Measurements from ENCODE around the gene ABLIM2. TPM values are rescaled to one million over a fixed set of nuclear protein-coding genes. Genes with fewer than 3 reads are reported as not detected.
A peak's percentile ranks its signal among the peaks of the same experiment; 100 is the strongest.

ABLIM2 gene
- total and polyA plus RNA-seq, 2 experiments from 2014 or later, result 1.5 to 4.3 TPM

DNA sequence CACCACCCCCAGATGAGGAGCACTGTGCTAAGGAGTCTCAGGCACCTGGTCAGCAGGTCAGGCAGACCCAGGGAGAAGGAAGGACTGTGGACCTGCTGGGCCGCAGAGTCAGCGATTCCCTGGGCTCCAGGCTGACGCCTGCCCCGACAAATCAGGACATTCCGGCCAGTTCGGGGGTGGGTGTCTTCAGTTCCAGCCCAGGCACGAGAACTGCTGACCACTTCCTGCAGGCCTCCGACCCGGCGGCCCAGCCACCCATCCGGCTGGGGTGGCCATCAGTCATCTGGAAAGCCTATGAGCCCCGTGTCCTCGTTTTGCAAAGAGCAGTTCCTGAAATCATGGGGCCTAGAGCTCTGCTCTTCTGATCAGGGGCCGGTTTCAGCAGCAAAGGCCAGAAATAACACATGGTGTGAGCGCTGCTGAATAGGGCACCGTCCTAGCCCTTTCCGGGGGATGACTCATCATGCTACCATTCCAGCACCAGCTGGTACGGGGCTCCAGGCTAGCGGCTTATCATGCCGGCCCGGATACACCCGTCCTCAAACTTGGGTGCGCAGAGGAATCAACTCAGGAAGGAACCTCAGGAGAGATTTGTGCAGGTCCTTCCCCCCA, 32.6 kb upstream of the ABLIM2 start:
- Mint-ChIP-seq H3K9me3 (no peaks in the 10 kb centered on the region), H3K4me1 (peaks cover 10% of the 10 kb centered on the region; the same call in 2 of the 3 replicates), H3K4me3 (no peak overlapping the region), H3K27me3 (ENCODE audit: insufficient read depth, low read depth, poor library complexity) (peaks cover 6% of the 10 kb centered on the region), H3K36me3 (ENCODE audit: low read depth) (no peaks in the 10 kb centered on the region), H3K27ac (no peak overlapping the region; the same call in 1 of the 2 replicates)
- Histone ChIP-seq H3K4me1 (ENCODE audit: insufficient read depth) (no peaks in the 10 kb centered on the region), H3K27ac (ENCODE audit: low read depth) (no peak overlapping the region), H3K9me2 (ENCODE audit: insufficient read depth) (no peaks in the 10 kb centered on the region), H3K4me3 (no peak overlapping the region), H3K79me2 (replicated peaks; ENCODE audit: insufficient read depth) (no peaks in the 10 kb centered on the region), H3K4me2 (no peak overlapping the region), H3F3A (replicated peaks; ENCODE audit: low read depth) (no peaks in the 10 kb centered on the region), H2AFZ (0 out of 2 replicates have a peak overlapping the region, but pooled peaks have one; percentile 10), H4K20me1 (replicated peaks; ENCODE audit: insufficient read depth) (no peaks in the 10 kb centered on the region), H3K36me3 (ENCODE audit: insufficient read depth) (no peaks in the 10 kb centered on the region), H3K27me3 (ENCODE audit: insufficient read depth) (no peaks in the 10 kb centered on the region)
- ATAC-seq (no peak), DNase-seq (ENCODE audit: low spot score) (no peak)
- TF ChIP-seq POLR2AphosphoS5 (IDR thresholded peaks at IDR 0.05; ENCODE audit: low read depth) (no peak), EZH2 (IDR thresholded peaks at IDR 0.05; ENCODE audit: low read depth, unreplicated experiment) (no peak), ZNF331 (CRISPR knock-in tag; IDR thresholded peaks at IDR 0.05; ENCODE audit: low read depth) (no peak), CREB1 (CRISPR knock-in tag; IDR thresholded peaks at IDR 0.05; ENCODE audit: low read depth) (no peak), NANOG (IDR thresholded peaks at IDR 0.05; ENCODE audit: borderline replicate concordance) (no peak), STAT1 (IDR thresholded peaks at IDR 0.05; ENCODE audit: unreplicated experiment) (no peak), ZNF114 (CRISPR knock-in tag; IDR thresholded peaks at IDR 0.05) (no peak), JUNB (IDR thresholded peaks at IDR 0.05; ENCODE audit: unreplicated experiment) (no peak), EZH2phosphoT487 (IDR thresholded peaks at IDR 0.05; ENCODE audit: unreplicated experiment) (no peak)
- TF ChIP-seq, protein P1, sequence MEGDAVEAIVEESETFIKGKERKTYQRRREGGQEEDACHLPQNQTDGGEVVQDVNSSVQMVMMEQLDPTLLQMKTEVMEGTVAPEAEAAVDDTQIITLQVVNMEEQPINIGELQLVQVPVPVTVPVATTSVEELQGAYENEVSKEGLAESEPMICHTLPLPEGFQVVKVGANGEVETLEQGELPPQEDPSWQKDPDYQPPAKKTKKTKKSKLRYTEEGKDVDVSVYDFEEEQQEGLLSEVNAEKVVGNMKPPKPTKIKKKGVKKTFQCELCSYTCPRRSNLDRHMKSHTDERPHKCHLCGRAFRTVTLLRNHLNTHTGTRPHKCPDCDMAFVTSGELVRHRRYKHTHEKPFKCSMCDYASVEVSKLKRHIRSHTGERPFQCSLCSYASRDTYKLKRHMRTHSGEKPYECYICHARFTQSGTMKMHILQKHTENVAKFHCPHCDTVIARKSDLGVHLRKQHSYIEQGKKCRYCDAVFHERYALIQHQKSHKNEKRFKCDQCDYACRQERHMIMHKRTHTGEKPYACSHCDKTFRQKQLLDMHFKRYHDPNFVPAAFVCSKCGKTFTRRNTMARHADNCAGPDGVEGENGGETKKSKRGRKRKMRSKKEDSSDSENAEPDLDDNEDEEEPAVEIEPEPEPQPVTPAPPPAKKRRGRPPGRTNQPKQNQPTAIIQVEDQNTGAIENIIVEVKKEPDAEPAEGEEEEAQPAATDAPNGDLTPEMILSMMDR (conservative IDR thresholded peaks at IDR 0.05; ENCODE audit: low read depth in 2 of 2), result no peak
- TF ChIP-seq, protein P2, sequence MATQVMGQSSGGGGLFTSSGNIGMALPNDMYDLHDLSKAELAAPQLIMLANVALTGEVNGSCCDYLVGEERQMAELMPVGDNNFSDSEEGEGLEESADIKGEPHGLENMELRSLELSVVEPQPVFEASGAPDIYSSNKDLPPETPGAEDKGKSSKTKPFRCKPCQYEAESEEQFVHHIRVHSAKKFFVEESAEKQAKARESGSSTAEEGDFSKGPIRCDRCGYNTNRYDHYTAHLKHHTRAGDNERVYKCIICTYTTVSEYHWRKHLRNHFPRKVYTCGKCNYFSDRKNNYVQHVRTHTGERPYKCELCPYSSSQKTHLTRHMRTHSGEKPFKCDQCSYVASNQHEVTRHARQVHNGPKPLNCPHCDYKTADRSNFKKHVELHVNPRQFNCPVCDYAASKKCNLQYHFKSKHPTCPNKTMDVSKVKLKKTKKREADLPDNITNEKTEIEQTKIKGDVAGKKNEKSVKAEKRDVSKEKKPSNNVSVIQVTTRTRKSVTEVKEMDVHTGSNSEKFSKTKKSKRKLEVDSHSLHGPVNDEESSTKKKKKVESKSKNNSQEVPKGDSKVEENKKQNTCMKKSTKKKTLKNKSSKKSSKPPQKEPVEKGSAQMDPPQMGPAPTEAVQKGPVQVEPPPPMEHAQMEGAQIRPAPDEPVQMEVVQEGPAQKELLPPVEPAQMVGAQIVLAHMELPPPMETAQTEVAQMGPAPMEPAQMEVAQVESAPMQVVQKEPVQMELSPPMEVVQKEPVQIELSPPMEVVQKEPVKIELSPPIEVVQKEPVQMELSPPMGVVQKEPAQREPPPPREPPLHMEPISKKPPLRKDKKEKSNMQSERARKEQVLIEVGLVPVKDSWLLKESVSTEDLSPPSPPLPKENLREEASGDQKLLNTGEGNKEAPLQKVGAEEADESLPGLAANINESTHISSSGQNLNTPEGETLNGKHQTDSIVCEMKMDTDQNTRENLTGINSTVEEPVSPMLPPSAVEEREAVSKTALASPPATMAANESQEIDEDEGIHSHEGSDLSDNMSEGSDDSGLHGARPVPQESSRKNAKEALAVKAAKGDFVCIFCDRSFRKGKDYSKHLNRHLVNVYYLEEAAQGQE (IDR thresholded peaks at IDR 0.05; ENCODE audit: unreplicated experiment), result no peak
- TF ChIP-seq, protein P3, sequence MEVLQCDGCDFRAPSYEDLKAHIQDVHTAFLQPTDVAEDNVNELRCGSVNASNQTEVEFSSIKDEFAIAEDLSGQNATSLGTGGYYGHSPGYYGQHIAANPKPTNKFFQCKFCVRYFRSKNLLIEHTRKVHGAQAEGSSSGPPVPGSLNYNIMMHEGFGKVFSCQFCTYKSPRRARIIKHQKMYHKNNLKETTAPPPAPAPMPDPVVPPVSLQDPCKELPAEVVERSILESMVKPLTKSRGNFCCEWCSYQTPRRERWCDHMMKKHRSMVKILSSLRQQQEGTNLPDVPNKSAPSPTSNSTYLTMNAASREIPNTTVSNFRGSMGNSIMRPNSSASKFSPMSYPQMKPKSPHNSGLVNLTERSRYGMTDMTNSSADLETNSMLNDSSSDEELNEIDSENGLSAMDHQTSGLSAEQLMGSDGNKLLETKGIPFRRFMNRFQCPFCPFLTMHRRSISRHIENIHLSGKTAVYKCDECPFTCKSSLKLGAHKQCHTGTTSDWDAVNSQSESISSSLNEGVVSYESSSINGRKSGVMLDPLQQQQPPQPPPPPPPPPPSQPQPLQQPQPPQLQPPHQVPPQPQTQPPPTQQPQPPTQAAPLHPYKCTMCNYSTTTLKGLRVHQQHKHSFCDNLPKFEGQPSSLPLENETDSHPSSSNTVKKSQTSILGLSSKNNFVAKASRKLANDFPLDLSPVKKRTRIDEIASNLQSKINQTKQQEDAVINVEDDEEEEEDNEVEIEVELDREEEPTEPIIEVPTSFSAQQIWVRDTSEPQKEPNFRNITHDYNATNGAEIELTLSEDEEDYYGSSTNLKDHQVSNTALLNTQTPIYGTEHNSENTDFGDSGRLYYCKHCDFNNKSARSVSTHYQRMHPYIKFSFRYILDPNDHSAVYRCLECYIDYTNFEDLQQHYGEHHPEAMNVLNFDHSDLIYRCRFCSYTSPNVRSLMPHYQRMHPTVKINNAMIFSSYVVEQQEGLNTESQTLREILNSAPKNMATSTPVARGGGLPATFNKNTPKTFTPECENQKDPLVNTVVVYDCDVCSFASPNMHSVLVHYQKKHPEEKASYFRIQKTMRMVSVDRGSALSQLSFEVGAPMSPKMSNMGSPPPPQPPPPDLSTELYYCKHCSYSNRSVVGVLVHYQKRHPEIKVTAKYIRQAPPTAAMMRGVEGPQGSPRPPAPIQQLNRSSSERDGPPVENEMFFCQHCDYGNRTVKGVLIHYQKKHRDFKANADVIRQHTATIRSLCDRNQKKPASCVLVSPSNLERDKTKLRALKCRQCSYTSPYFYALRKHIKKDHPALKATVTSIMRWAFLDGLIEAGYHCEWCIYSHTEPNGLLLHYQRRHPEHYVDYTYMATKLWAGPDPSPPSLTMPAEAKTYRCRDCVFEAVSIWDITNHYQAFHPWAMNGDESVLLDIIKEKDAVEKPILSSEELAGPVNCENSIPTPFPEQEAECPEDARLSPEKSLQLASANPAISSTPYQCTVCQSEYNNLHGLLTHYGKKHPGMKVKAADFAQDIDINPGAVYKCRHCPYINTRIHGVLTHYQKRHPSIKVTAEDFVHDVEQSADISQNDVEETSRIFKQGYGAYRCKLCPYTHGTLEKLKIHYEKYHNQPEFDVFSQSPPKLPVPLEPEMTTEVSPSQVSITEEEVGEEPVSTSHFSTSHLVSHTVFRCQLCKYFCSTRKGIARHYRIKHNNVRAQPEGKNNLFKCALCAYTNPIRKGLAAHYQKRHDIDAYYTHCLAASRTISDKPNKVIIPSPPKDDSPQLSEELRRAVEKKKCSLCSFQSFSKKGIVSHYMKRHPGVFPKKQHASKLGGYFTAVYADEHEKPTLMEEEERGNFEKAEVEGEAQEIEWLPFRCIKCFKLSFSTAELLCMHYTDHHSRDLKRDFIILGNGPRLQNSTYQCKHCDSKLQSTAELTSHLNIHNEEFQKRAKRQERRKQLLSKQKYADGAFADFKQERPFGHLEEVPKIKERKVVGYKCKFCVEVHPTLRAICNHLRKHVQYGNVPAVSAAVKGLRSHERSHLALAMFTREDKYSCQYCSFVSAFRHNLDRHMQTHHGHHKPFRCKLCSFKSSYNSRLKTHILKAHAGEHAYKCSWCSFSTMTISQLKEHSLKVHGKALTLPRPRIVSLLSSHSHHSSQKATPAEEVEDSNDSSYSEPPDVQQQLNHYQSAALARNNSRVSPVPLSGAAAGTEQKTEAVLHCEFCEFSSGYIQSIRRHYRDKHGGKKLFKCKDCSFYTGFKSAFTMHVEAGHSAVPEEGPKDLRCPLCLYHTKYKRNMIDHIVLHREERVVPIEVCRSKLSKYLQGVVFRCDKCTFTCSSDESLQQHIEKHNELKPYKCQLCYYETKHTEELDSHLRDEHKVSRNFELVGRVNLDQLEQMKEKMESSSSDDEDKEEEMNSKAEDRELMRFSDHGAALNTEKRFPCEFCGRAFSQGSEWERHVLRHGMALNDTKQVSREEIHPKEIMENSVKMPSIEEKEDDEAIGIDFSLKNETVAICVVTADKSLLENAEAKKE (CRISPR knock-in tag; IDR thresholded peaks at IDR 0.05), result no peak
- TF ChIP-seq, protein P4, sequence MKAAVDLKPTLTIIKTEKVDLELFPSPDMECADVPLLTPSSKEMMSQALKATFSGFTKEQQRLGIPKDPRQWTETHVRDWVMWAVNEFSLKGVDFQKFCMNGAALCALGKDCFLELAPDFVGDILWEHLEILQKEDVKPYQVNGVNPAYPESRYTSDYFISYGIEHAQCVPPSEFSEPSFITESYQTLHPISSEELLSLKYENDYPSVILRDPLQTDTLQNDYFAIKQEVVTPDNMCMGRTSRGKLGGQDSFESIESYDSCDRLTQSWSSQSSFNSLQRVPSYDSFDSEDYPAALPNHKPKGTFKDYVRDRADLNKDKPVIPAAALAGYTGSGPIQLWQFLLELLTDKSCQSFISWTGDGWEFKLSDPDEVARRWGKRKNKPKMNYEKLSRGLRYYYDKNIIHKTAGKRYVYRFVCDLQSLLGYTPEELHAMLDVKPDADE (IDR thresholded peaks at IDR 0.05), result no peak
